Measurements from ENCODE around the gene VPS41.

VPS41 gene

DNA sequence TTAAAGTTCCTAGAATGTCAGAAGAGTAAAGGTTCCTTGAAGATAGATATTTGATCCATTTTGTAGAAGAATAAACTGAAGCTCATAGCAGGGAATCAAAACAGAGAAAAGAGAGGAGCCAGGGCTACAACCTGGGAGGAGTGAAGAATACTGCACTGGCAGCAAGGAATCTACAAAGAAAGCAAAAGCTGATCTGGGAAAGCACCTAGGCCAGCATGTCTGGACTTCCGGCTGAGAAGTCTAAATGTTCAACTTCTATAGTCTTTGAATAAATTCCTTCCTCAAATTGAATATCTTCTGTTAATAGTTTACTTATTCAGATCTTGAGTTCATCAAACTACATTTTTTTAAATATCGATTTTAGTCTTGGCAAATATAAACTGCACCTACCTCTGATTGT is 78.2 kb downstream of the VPS41 start:
- Histone ChIP-seq H3K4me3 (ENCODE audit: low read length in 2 of 2) (no peak overlapping the region), H2BK5ac (ENCODE audit: low read length) (no peak overlapping the region), H3K4me1 (ENCODE audit: control insufficient read depth in 2 of 2, insufficient read depth in 1 of 2, low read depth in 1 of 2, low read length in 2 of 2) (no peaks in the 10 kb centered on the region), H3K14ac (ENCODE audit: low read length) (no peak overlapping the region), H4K91ac (ENCODE audit: low read depth, low read length, poor library complexity) (no peak overlapping the region), H3K9me3 (replicated peaks in 1 of 2; ENCODE audit: control insufficient read depth in 2 of 2, insufficient read depth in 1 of 2, low read depth in 1 of 2, low read length in 2 of 2) (no peaks in the 10 kb centered on the region), H3K36me3 (replicated peaks in 1 of 2; ENCODE audit: control insufficient read depth in 2 of 2, insufficient read depth in 2 of 2, low read length in 2 of 2) (peaks cover 0 to 2% of the 10 kb centered on the region in 2 donors), H3K79me1 (ENCODE audit: low read depth, low read length) (no peaks in the 10 kb centered on the region), H2BK12ac (ENCODE audit: low read length) (no peak overlapping the region), H2BK15ac (ENCODE audit: low read length) (no peak overlapping the region), H2AK5ac (ENCODE audit: low read depth, low read length) (no peak overlapping the region), H3K4ac (ENCODE audit: low read length) (no peak overlapping the region), H3K27ac (replicated peaks; ENCODE audit: low read length) (no peak overlapping the region), H3K23ac (ENCODE audit: low read depth, low read length, poor library complexity) (no peak overlapping the region), H3K18ac (ENCODE audit: low read length) (no peak overlapping the region), H2AFZ (ENCODE audit: low read length) (no peak overlapping the region), H3K4me2 (ENCODE audit: insufficient read depth, low read length, poor library complexity, severe bottlenecking) (no peak overlapping the region), H4K8ac (ENCODE audit: low read depth, low read length) (no peak overlapping the region), H3K27me3 (ENCODE audit: control insufficient read depth in 3 of 3, insufficient read depth in 3 of 3, low read depth in 1 of 3, low read length in 3 of 3) (no peaks in the 10 kb centered on the region), H3K9ac (ENCODE audit: low read depth, low read length, poor library complexity) (no peak overlapping the region), H2BK120ac (ENCODE audit: low read depth, low read length) (no peak overlapping the region)
- no peak for DNase-seq (ENCODE audit: low spot score)
- WGBS, 2 donors (ENCODE audit: extremely low coverage in 2 of 2, insufficient read length in 2 of 2, insufficient replicate concordance in 1 of 2), result no CpG with 5 or more reads among the region's 2 CpGs

- Histone ChIP-seq H3K27ac (replicated peaks; ENCODE audit: low read length) (no peak overlapping the region), H3K4me3 (ENCODE audit: low read length in 2 of 2) (no peak overlapping the region), H3K4me2 (ENCODE audit: insufficient read depth, low read length, poor library complexity, severe bottlenecking) (no peak overlapping the region), H3K23ac (ENCODE audit: low read depth, low read length, poor library complexity) (no peak overlapping the region), H3K9ac (ENCODE audit: low read depth, low read length, poor library complexity) (no peak overlapping the region), H2AK5ac (ENCODE audit: low read depth, low read length) (no peak overlapping the region), H3K18ac (ENCODE audit: low read length) (no peak overlapping the region), H3K36me3 (replicated peaks in 1 of 2; ENCODE audit: control insufficient read depth in 2 of 2, insufficient read depth in 2 of 2, low read length in 2 of 2) (peaks cover 0 to 2% of the 10 kb centered on the region in 2 donors), H3K79me1 (ENCODE audit: low read depth, low read length) (no peaks in the 10 kb centered on the region), H2BK12ac (ENCODE audit: low read length) (no peak overlapping the region), H4K8ac (ENCODE audit: low read depth, low read length) (no peak overlapping the region), H3K27me3 (ENCODE audit: control insufficient read depth in 3 of 3, insufficient read depth in 3 of 3, low read depth in 1 of 3, low read length in 3 of 3) (no peaks in the 10 kb centered on the region), H3K4me1 (ENCODE audit: control insufficient read depth in 2 of 2, insufficient read depth in 1 of 2, low read depth in 1 of 2, low read length in 2 of 2) (no peaks in the 10 kb centered on the region), H2BK15ac (ENCODE audit: low read length) (no peak overlapping the region), H4K91ac (ENCODE audit: low read depth, low read length, poor library complexity) (no peak overlapping the region), H3K9me3 (replicated peaks in 1 of 2; ENCODE audit: control insufficient read depth in 2 of 2, insufficient read depth in 1 of 2, low read depth in 1 of 2, low read length in 2 of 2) (no peaks in the 10 kb centered on the region), H3K14ac (ENCODE audit: low read length) (no peak overlapping the region), H2AFZ (ENCODE audit: low read length) (no peak overlapping the region), H2BK120ac (ENCODE audit: low read depth, low read length) (no peak overlapping the region), H3K4ac (ENCODE audit: low read length) (no peak overlapping the region), H2BK5ac (ENCODE audit: low read length) (no peak overlapping the region)
- no CpG with 5 or more reads among the region's 5 CpGs for WGBS, 2 donors (ENCODE audit: extremely low coverage in 2 of 2, insufficient read length in 2 of 2, insufficient replicate concordance in 1 of 2)
- DNase-seq (ENCODE audit: low spot score), result no peak
These were observed 79.4 kb downstream of the VPS41 start for GRCh38 chr7:38829488-38830165.

DNA sequence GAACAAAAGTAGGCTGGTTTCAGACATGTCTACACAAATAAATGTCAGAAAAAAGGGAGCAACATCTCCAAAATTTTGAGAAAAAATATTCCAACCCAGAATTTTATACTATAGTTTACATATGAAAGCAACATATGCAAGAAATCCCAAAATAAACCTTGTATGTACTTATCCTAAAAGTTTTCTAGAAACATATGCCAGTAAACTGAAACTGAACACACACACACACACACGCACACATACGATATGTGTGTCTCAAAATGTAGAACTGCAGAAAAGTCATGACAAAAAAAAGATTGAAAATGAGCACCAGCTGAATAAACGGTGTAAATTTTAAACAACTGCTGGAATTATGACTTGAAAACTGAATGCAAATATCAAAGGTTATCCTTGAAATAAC is 81.0 kb downstream of the VPS41 start:
- no peak overlapping the region for H3K14ac ChIP-seq (ENCODE audit: low read length)
- H2BK15ac ChIP-seq (ENCODE audit: low read length), result no peak overlapping the region
- H2BK5ac ChIP-seq (ENCODE audit: low read length), result no peak overlapping the region
- no peaks in the 10 kb centered on the region for H3K27me3 ChIP-seq (ENCODE audit: control insufficient read depth in 3 of 3, insufficient read depth in 3 of 3, low read depth in 1 of 3, low read length in 3 of 3)
- H3K9ac ChIP-seq (ENCODE audit: low read depth, low read length, poor library complexity), result no peak overlapping the region
- H2BK120ac ChIP-seq (ENCODE audit: low read depth, low read length), result no peak overlapping the region
- H4K91ac ChIP-seq (ENCODE audit: low read depth, low read length, poor library complexity), result no peak overlapping the region
- no peak overlapping the region for H3K4me3 ChIP-seq (ENCODE audit: low read length in 2 of 2)
- no peak for DNase-seq (ENCODE audit: low spot score)
- no peak overlapping the region for H3K27ac ChIP-seq (replicated peaks; ENCODE audit: low read length)
- H2AK5ac ChIP-seq (ENCODE audit: low read depth, low read length), result no peak overlapping the region
- no peak overlapping the region for H2BK12ac ChIP-seq (ENCODE audit: low read length)
- H3K4ac ChIP-seq (ENCODE audit: low read length), result no peak overlapping the region
- no peak overlapping the region for H3K4me2 ChIP-seq (ENCODE audit: insufficient read depth, low read length, poor library complexity, severe bottlenecking)
- H3K79me1 ChIP-seq (ENCODE audit: low read depth, low read length), result no peaks in the 10 kb centered on the region
- no peak overlapping the region for H2AFZ ChIP-seq (ENCODE audit: low read length)
- no peak overlapping the region for H4K8ac ChIP-seq (ENCODE audit: low read depth, low read length)
- H3K4me1 ChIP-seq (ENCODE audit: control insufficient read depth in 2 of 2, insufficient read depth in 1 of 2, low read depth in 1 of 2, low read length in 2 of 2), result no peaks in the 10 kb centered on the region
- WGBS, 2 donors (ENCODE audit: extremely low coverage in 2 of 2, insufficient read length in 2 of 2, insufficient replicate concordance in 1 of 2), result no CpG with 5 or more reads among the region's 3 CpGs
- H3K36me3 ChIP-seq (replicated peaks in 1 of 2; ENCODE audit: control insufficient read depth in 2 of 2, insufficient read depth in 2 of 2, low read length in 2 of 2), result peaks cover 0 to 2% of the 10 kb centered on the region in 2 donors
- H3K18ac ChIP-seq (ENCODE audit: low read length), result no peak overlapping the region
- H3K23ac ChIP-seq (ENCODE audit: low read depth, low read length, poor library complexity), result no peak overlapping the region
- peaks cover 1 to 8% of the 10 kb centered on the region in 2 donors for H3K9me3 ChIP-seq (replicated peaks in 1 of 2; ENCODE audit: control insufficient read depth in 2 of 2, insufficient read depth in 1 of 2, low read depth in 1 of 2, low read length in 2 of 2)

DNA sequence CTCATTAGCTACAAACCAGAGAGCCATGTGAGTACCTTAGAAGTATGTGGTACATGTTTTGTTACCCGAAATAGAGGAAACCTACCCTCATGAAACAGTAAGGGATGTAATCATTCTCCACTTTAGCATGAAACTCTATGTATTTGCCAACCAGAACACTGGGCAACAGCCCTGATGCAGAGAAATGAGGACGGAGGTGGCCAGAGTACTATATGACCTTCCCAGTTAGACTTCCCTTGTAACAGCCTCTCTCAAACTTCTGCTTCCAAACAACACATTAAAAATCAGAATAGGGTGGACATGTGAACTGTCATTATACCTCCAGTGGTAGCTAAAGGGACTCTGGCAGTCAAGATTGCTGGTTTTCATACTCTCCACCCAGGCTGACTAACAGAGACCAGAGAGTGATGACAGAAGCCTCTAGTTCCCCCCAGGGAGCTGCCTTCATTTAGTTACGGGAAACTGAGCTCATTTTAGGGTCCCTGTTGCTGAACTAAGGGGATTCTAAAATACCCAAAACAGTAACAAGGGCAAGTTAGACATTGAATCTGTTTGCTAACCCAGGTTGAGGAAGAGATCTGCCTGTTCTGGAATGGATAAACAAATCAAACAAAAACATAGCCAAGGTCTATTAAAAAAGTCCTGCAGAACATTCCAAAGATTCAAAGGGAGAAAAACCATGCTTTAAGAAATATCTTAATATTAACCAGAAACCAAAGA is 83.1 kb downstream of the VPS41 start:
- no peak overlapping the region for H2AFZ ChIP-seq (ENCODE audit: low read length)
- no peak overlapping the region for H3K18ac ChIP-seq (ENCODE audit: low read length)
- no peak overlapping the region for H3K23ac ChIP-seq (ENCODE audit: low read depth, low read length, poor library complexity)
- no peaks in the 10 kb centered on the region for H3K27me3 ChIP-seq (ENCODE audit: control insufficient read depth in 3 of 3, insufficient read depth in 3 of 3, low read depth in 1 of 3, low read length in 3 of 3)
- H2BK5ac ChIP-seq (ENCODE audit: low read length), result no peak overlapping the region
- no peak overlapping the region for H2BK12ac ChIP-seq (ENCODE audit: low read length)
- H3K4ac ChIP-seq (ENCODE audit: low read length), result no peak overlapping the region
- no CpG with 5 or more reads among the region's 3 CpGs for WGBS, 2 donors (ENCODE audit: extremely low coverage in 2 of 2, insufficient read length in 2 of 2, insufficient replicate concordance in 1 of 2)
- no peak overlapping the region for H3K9ac ChIP-seq (ENCODE audit: low read depth, low read length, poor library complexity)
- H2AK5ac ChIP-seq (ENCODE audit: low read depth, low read length), result no peak overlapping the region
- H3K4me3 ChIP-seq (ENCODE audit: low read length in 2 of 2), result no peak overlapping the region
- no peak for DNase-seq (ENCODE audit: low spot score)
- no peak overlapping the region for H3K4me2 ChIP-seq (ENCODE audit: insufficient read depth, low read length, poor library complexity, severe bottlenecking)
- H2BK15ac ChIP-seq (ENCODE audit: low read length), result no peak overlapping the region
- H3K4me1 ChIP-seq (ENCODE audit: control insufficient read depth in 2 of 2, insufficient read depth in 1 of 2, low read depth in 1 of 2, low read length in 2 of 2), result no peaks in the 10 kb centered on the region
- no peak overlapping the region for H3K14ac ChIP-seq (ENCODE audit: low read length)
- no peak overlapping the region for H2BK120ac ChIP-seq (ENCODE audit: low read depth, low read length)
- no peak overlapping the region for H4K91ac ChIP-seq (ENCODE audit: low read depth, low read length, poor library complexity)
- H3K36me3 ChIP-seq (replicated peaks in 1 of 2; ENCODE audit: control insufficient read depth in 2 of 2, insufficient read depth in 2 of 2, low read length in 2 of 2), result peaks cover 0 to 2% of the 10 kb centered on the region in 2 donors
- H3K27ac ChIP-seq (replicated peaks; ENCODE audit: low read length), result no peak overlapping the region
- H4K8ac ChIP-seq (ENCODE audit: low read depth, low read length), result no peak overlapping the region
- peaks cover 2 to 9% of the 10 kb centered on the region in 2 donors for H3K9me3 ChIP-seq (replicated peaks in 1 of 2; ENCODE audit: control insufficient read depth in 2 of 2, insufficient read depth in 1 of 2, low read depth in 1 of 2, low read length in 2 of 2)
- H3K79me1 ChIP-seq (ENCODE audit: low read depth, low read length), result no peaks in the 10 kb centered on the region

All from neuronal stem cell (in vitro differentiated cells).